IMR-90 (cell line): ENCODE results near the gene MRPL34. TPM values are rescaled to one million over a fixed set of nuclear protein-coding genes. Genes with fewer than 3 reads are reported as not detected.

ENCODE experiments used
- BHLHE40 ChIP-seq: fragments of 150-350 bp; IDR thresholded peaks from 2 replicates; pipeline ENCODE4 v1.6.1; 2016; ENCODE audit warnings: mild to moderate bottlenecking, low read depth, low read length
- ELK1 ChIP-seq: fragments of 150-350 bp; IDR thresholded peaks from 2 replicates; pipeline ENCODE4 v1.6.1; 2016; ENCODE audit warnings: low read depth, mild to moderate bottlenecking, low read length, moderate library complexity, borderline replicate concordance
- FOS ChIP-seq: fragments of 150-350 bp; IDR thresholded peaks from 2 replicates; pipeline ENCODE4 v1.6.1; 2016; ENCODE audit warnings: low read depth, low read length
- MAZ ChIP-seq: IDR thresholded peaks from 2 replicates; pipeline ENCODE4 v1.6.1; 2012; ENCODE audit warnings: low read depth, mild to moderate bottlenecking, low read length, improper control_type of control experiment, moderate library complexity, borderline replicate concordance
- MXI1 ChIP-seq: IDR thresholded peaks from 2 replicates; pipeline ENCODE4 v1.6.1; 2012; ENCODE audit warnings: low read depth, mild to moderate bottlenecking, low read length, moderate library complexity, borderline replicate concordance
- RFX5 ChIP-seq: IDR thresholded peaks from 2 replicates; pipeline ENCODE4 v1.8.0; 2012; ENCODE audit warnings: low read depth, mild to moderate bottlenecking, low read length, moderate library complexity
- polyA plus RNA-seq, 3 experiments: library from polyadenylated mRNA; depleted of rRNA; stranded (reverse); fragments of >200 nt; gene quantifications; 2 replicates each; pipeline ENCODE4 v1.2.3, GENCODE V29; 2012; ENCODE audit warnings: low replicate concordance in 1 of 3
- total RNA-seq: library from RNA; depleted of rRNA; stranded (reverse); fragments of >200 nt; gene quantifications from 2 replicates; pipeline ENCODE4 v1.2.3, GENCODE V29; 2012

The MRPL34 gene
- total and polyA plus RNA-seq, 2 of the 4 experiments (the other 2 are of a cell fraction) = 7.3 to 37.0 TPM

DNA sequence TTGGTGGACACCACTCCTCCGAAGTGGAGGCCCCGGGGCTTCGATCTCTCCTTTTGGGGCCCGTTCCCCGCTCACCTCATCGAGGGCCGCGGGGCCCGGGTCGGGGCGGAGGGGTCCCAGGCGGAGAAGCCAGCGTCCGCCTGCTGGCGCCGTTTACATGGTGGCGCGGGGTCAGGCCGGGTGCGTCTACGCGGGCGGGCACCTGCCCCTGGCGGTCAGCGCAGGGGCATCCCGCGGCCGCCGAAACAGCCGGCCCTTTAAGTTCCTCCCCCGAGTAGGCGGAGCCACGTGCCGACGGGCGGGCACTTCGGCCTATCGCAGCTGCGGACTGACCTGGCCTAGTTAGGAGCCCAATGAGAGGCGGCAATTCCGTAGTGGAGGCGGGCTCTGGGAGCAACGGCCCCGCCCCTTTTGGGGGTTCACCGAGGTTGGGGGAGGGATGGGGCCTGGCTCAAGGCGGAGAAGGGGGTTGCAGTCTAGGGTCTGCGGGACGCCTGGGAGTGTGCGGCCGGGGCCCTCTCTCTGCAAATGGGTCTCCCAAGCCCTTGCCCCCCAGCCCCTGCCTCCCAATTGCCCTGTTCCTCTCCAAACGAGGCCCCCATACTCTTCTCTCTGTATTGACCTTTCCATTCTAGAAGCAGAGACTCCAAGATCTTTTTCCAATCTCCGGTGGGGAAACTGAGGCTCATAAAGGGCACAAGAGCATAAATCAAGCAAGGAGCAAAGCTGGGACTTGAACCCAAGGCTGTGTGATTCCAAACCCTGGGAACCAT lies 2.3 kb upstream of the MRPL34 start, which contains the start of gene ABHD8 (continued):
- TF ChIP-seq ELK1 = no peak
- TF ChIP-seq MAZ = peak; percentile 81; the same call in 1 of the 2 replicates
- TF ChIP-seq BHLHE40 = 0 out of 2 replicates have a peak, but pooled peaks have one; percentile 9
- no peak for TF ChIP-seq MXI1
- TF ChIP-seq RFX5 = no peak
- TF ChIP-seq FOS = no peak
